GM12878 (cell line): ENCODE data around the gene GKAP1. TPM values are rescaled to one million over a fixed set of nuclear protein-coding genes. Genes with fewer than 3 reads are reported as not detected.

Experiments
- ATAC-seq: fragments of 200-7000 bp; cut with Tn5 transposase; 3 replicates; pipeline ENCODE4 v1.9.1; 2020; ENCODE audit warnings: mild to moderate bottlenecking, moderate library complexity
- BruUV-seq: library from RNA; stranded (reverse); fragments of 400-500 nt; replicated peaks from 2 replicates; lab custom pipeline; 2021; lab: Mats Ljungman, UMichigan
- CTCF ChIA-PET: fragments of 300-600 bp; sonication (Branson Sonifier 250); formaldehyde crosslinking; extraction: SDS; loops from one replicate; lab custom pipeline; 2021; ENCODE audit warnings: inconsistent platforms; lab: Yijun Ruan, JAX
- POLR2A ChIA-PET: fragments of 350-600 bp; formaldehyde crosslinking; extraction: SDS; loops from one replicate; lab custom pipeline; 2021; ENCODE audit warnings: inconsistent platforms; lab: Charles Lee
- RAD21 ChIA-PET: fragments of 300-600 bp; sonication (Branson Sonifier 250); formaldehyde crosslinking; loops from one replicate; lab custom pipeline; 2023; ENCODE audit warnings: antibody characterized with exemption; ENCODE audit not compliant: unreplicated experiment; lab: Charles Lee
- SMC1A ChIA-PET: fragments of 300-600 bp; sonication (Branson Sonifier 250); formaldehyde crosslinking; loops from one replicate; lab custom pipeline; 2023; ENCODE audit not compliant: unreplicated experiment, uncharacterized antibody; lab: Charles Lee
- DNase-seq: peaks from one replicate; pipeline ENCODE4 v3.0.0-alpha.2; 2011; ENCODE audit warnings: low read depth, low spot score
- FAIRE-seq: peaks from 3 replicates; lab custom pipeline; 2011; peaks lifted over from hg19 to GRCh38; lab: Jason Lieb, UNC
- H2AFZ ChIP-seq: 2 replicates; pipeline ENCODE4 v1.6.0; 2011; ENCODE audit warnings: low read depth, low read length, control low read depth; ENCODE audit not compliant: control insufficient read depth
- H3K27ac ChIP-seq: 2 replicates; pipeline ENCODE4 v1.5.1; 2011; ENCODE audit warnings: control low read depth; ENCODE audit not compliant: control insufficient read depth, insufficient read depth
- H3K27me3 ChIP-seq, 2 experiments: replicated peaks in 1 of 2; 2 replicates each; pipeline versions ENCODE4 v1.6.0 to v1.6.1; 2011; ENCODE audit warnings: low read length in 1 of 2; ENCODE audit not compliant: control insufficient read depth in 2 of 2, insufficient read depth in 2 of 2
- H3K36me3 ChIP-seq, 2 experiments: 2 replicates each; pipeline ENCODE4 v1.5.1; 2011; ENCODE audit warnings: low read length in 1 of 2; ENCODE audit not compliant: control insufficient read depth in 2 of 2, insufficient read depth in 2 of 2
- H3K4me1 ChIP-seq: 2 replicates; pipeline ENCODE4 v1.6.1; 2011; ENCODE audit warnings: mild to moderate bottlenecking, low read length, moderate library complexity, mixed read lengths; ENCODE audit not compliant: control insufficient read depth, insufficient read depth
- H3K4me2 ChIP-seq: 2 replicates; pipeline ENCODE4 v1.6.0; 2011; ENCODE audit warnings: control low read depth; ENCODE audit not compliant: control insufficient read depth, insufficient read depth
- H3K4me3 ChIP-seq: fragments of 200-600 bp; sonication (generic); 2 replicates; pipeline ENCODE4 v1.5.1; 2016
- H3K79me2 ChIP-seq: 2 replicates; pipeline ENCODE4 v1.6.0; 2011; ENCODE audit warnings: low read length; ENCODE audit not compliant: control insufficient read depth, insufficient read depth
- H3K9ac ChIP-seq: 2 replicates; pipeline ENCODE4 v1.8.0; 2011; ENCODE audit warnings: low read length, control low read depth, mixed read lengths; ENCODE audit not compliant: control insufficient read depth, insufficient read depth
- H3K9me3 ChIP-seq: replicated peaks from 3 replicates; pipeline ENCODE4 v1.5.1; 2011; ENCODE audit warnings: mild to moderate bottlenecking, low read length; ENCODE audit not compliant: control insufficient read depth, insufficient read depth
- H4K20me1 ChIP-seq: 2 replicates; pipeline ENCODE4 v1.6.0; 2011; ENCODE audit not compliant: control insufficient read depth, insufficient read depth
- ATF2 ChIP-seq: IDR thresholded peaks from 2 replicates; pipeline ENCODE4 v1.6.1; 2012; ENCODE audit warnings: low read length, inconsistent platforms
- BCL3 ChIP-seq: IDR thresholded peaks from 2 replicates; pipeline ENCODE4 v1.6.1; 2011; ENCODE audit warnings: borderline replicate concordance, low read depth, mild to moderate bottlenecking, moderate library complexity, low read length; ENCODE audit not compliant: insufficient read depth, poor library complexity, severe bottlenecking
- BCLAF1 ChIP-seq: fragments of 450-650 bp; IDR thresholded peaks from 2 replicates; pipeline ENCODE4 v1.6.1; 2017; ENCODE audit warnings: antibody characterized with exemption, mild to moderate bottlenecking, moderate library complexity
- FOXM1 ChIP-seq: IDR thresholded peaks from 2 replicates; pipeline ENCODE4 v1.6.1; 2012; ENCODE audit warnings: low read depth, mild to moderate bottlenecking, inconsistent platforms, low read length, moderate library complexity
- HSF1 ChIP-seq: fragments of 150-350 bp; IDR thresholded peaks from 2 replicates; pipeline ENCODE4 v1.6.1; 2014; ENCODE audit warnings: mild to moderate bottlenecking, low read depth, low read length
- MAX ChIP-seq: IDR thresholded peaks from 2 replicates; pipeline ENCODE4 v1.6.1; 2012; ENCODE audit warnings: low read depth, low read length, improper control_type of control experiment
- MYC ChIP-seq: IDR thresholded peaks from 2 replicates; pipeline ENCODE4 v1.6.1; 2011; ENCODE audit warnings: mild to moderate bottlenecking, low read length, moderate library complexity, inconsistent platforms; ENCODE audit not compliant: insufficient read depth, insufficient replicate concordance, insufficient read length, severe bottlenecking
- RB1 ChIP-seq: fragments of 450-650 bp; formaldehyde crosslinking; IDR thresholded peaks from 2 replicates; pipeline ENCODE4 v1.6.1; 2017; ENCODE audit warnings: mild to moderate bottlenecking, borderline replicate concordance
- RELA ChIP-seq: fragments of 450-650 bp; IDR thresholded peaks from 2 replicates; pipeline ENCODE4 v1.8.0; 2014; ENCODE audit warnings: borderline replicate concordance; ENCODE audit not compliant: partially characterized antibody
- STAT1 ChIP-seq: fragments of 450-650 bp; conservative IDR thresholded peaks from 2 replicates; pipeline ENCODE4 v1.6.1; 2014; ENCODE audit warnings: antibody characterized with exemption, mild to moderate bottlenecking
- TCF3 ChIP-seq: IDR thresholded peaks from 2 replicates; pipeline ENCODE4 v1.6.1; 2012; ENCODE audit warnings: low read depth, mild to moderate bottlenecking, low read length, borderline replicate concordance; ENCODE audit not compliant: insufficient read depth
- USF2 ChIP-seq: IDR thresholded peaks from 2 replicates; pipeline ENCODE4 v1.6.1; 2011; ENCODE audit warnings: low read depth, low read length, improper control_type of control experiment, borderline replicate concordance
- in situ Hi-C: fragments of 300-500 bp; cut with MboI; formaldehyde crosslinking; loops from 9 replicates; pipeline ENCODE4 v1.14.3; 2018; ENCODE audit warnings: mixed read lengths
- intact Hi-C: fragments of 100-400 bp; cut with micrococcal nuclease; formaldehyde crosslinking; loops from one replicate; pipeline ENCODE4 v1.14.2; 2022; ENCODE audit not compliant: unreplicated experiment
- polyA plus RNA-seq, 11 experiments: library from polyadenylated mRNA; depleted of rRNA in 4 of 11; unstranded in 6 of 11; stranded (reverse) in 5 of 11; fragments of >200 nt; fragmentation: Nextera tagmentation in 4 of 11; fragmentation: Illumina TruSeq in 1 of 11; extraction: Ambion mirVana in 4 of 11; extraction: Trizol in 1 of 11; gene quantifications; 1 replicate in 1 of 11; 2 replicates in 10 of 11; pipeline versions ENCODE4 v1.2.1 to v1.2.3, GENCODE V29; 2011 to 2016; ENCODE audit warnings: inconsistent platforms in 2 of 11, missing spikeins in 2 of 11, low read depth in 1 of 11
- total RNA-seq, 4 experiments: library from RNA; depleted of rRNA in 3 of 4; stranded (reverse); fragments of >200 nt in 3 of 4; fragmentation: Illumina TruSeq in 1 of 4; extraction: Trizol in 1 of 4; gene quantifications; 2 replicates each; pipeline versions ENCODE4 v1.2.1 to v1.2.3, GENCODE V29; 2013 to 2021

GKAP1 gene
- total and polyA plus RNA-seq, 10 of the 15 experiments (the other 5 are each of a cell fraction or from before 2014, with no cell fraction given): 0.92 to 5.1 (median 2.7) TPM

- no peaks in the 10 kb centered on the region for H3K79me2 ChIP-seq
- H3K9ac ChIP-seq: no peak overlapping the region
- no peaks in the 10 kb centered on the region for H4K20me1 ChIP-seq
- no peaks in the 10 kb centered on the region for H3K27me3 ChIP-seq
- FAIRE-seq: no peak
- ChIA-PET CTCF (interaction anchor here (0.8 kb wide), 1 partner anchor 95 kb away, joined by 3 read pairs; no protein-coding TSS in a partner anchor), SMC1A (interaction anchor here (1.3 kb wide), 1 partner anchor 95 kb away, joined by 3 read pairs; no protein-coding TSS in a partner anchor), RAD21 (no interaction called here), POLR2A (no interaction called here)
- H2AFZ ChIP-seq: no peak overlapping the region
- H3K36me3 ChIP-seq: no peaks in the 10 kb centered on the region
- DNase-seq: no peak
- ATAC-seq: no peak
- no peaks in the 10 kb centered on the region for H3K4me1 ChIP-seq
- no peak overlapping the region for H3K27ac ChIP-seq
- no TSS peak for BruUV-seq
- no peaks in the 10 kb centered on the region for H3K9me3 ChIP-seq
- no peak overlapping the region for H3K4me3 ChIP-seq
- H3K4me2 ChIP-seq: no peak overlapping the region
- in situ Hi-C loops (no loop called here), intact Hi-C loops (no loop called here)
- TF ChIP-seq FOXM1: no peak
- no peak for TF ChIP-seq STAT1
- no peak for TF ChIP-seq BCL3
- no peak for TF ChIP-seq MAX
- TF ChIP-seq ATF2: no peak
- no peak for TF ChIP-seq BCLAF1
- no peak for TF ChIP-seq TCF3
- TF ChIP-seq RELA: no peak
- TF ChIP-seq MYC: no peak
- TF ChIP-seq HSF1: no peak
- no peak for TF ChIP-seq USF2
- TF ChIP-seq RB1: no peak
Observed at GRCh38 chr9:83715794-83716193, 101.8 kb downstream of the GKAP1 start.
